K562 (cell line): ENCODE data around the gene GUK1. TPM values are rescaled to one million over a fixed set of nuclear protein-coding genes. Genes with fewer than 3 reads are reported as not detected.

Experiments
- HMG20A ChIP-seq: fragments of 450-650 bp; formaldehyde crosslinking; conservative IDR thresholded peaks from 2 replicates; pipeline ENCODE4 v1.4.0; 2020; ENCODE audit warnings: mild to moderate bottlenecking, mixed read lengths
- MEIS2 ChIP-seq: fragments of 450-650 bp; IDR thresholded peaks from 2 replicates; pipeline ENCODE4 v1.6.1; 2014; ENCODE audit warnings: mild to moderate bottlenecking; ENCODE audit not compliant: partially characterized antibody
- PKNOX1 ChIP-seq: fragments of 450-650 bp; IDR thresholded peaks from 2 replicates; pipeline ENCODE4 v1.6.1; 2016
- ZNF212 ChIP-seq: fragments of 450-650 bp; formaldehyde crosslinking; IDR thresholded peaks from 2 replicates; pipeline ENCODE4 v1.4.0; 2020; ENCODE audit warnings: mild to moderate bottlenecking
- polyA plus RNA-seq, 8 experiments: library from polyadenylated mRNA; depleted of rRNA in 4 of 8; stranded (reverse) in 5 of 8; unstranded in 3 of 8; fragments of >200 nt; fragmentation: Nextera tagmentation in 2 of 8; fragmentation: Illumina TruSeq in 1 of 8; extraction: Ambion mirVana in 2 of 8; extraction: Trizol in 1 of 8; gene quantifications; 2 replicates each; pipeline versions ENCODE4 v1.2.1 to v1.2.3, GENCODE V29; 2011 to 2014; ENCODE audit warnings: inconsistent platforms in 1 of 8, missing spikeins in 1 of 8
- total RNA-seq, 7 experiments: library from RNA; depleted of rRNA in 6 of 7; stranded (reverse); fragments of >200 nt in 6 of 7; fragmentation: Illumina TruSeq in 2 of 7; extraction: Trizol in 2 of 7; gene quantifications; 2 replicates each; pipeline versions ENCODE4 v1.2.1 to v1.2.3, GENCODE V29; 2011 to 2021; ENCODE audit warnings: low replicate concordance in 1 of 7
- TF ChIP-seq, protein P1 (sequence below): fragments of 450-650 bp; IDR thresholded peaks from 2 replicates; pipeline ENCODE4 v1.6.1; 2016; ENCODE audit warnings: mild to moderate bottlenecking, moderate library complexity
- TF ChIP-seq, protein P2 (sequence below): sonication (generic); formaldehyde crosslinking; IDR thresholded peaks from 2 replicates; pipeline ENCODE4 v1.9.0; 2022; ENCODE audit warnings: mild to moderate bottlenecking, missing genetic modification reagents
- TF ChIP-seq, protein P3 (sequence below): fragments of 250-450 bp; sonication (Bioruptor Pico); IDR thresholded peaks from 2 replicates; pipeline ENCODE4 v1.4.0; 2020

Gene GUK1
- total and polyA plus RNA-seq, 9 of the 15 experiments (the other 6 are each of a cell fraction or from before 2014, with no cell fraction given): 7.0 to 331 (median 132) TPM

DNA sequence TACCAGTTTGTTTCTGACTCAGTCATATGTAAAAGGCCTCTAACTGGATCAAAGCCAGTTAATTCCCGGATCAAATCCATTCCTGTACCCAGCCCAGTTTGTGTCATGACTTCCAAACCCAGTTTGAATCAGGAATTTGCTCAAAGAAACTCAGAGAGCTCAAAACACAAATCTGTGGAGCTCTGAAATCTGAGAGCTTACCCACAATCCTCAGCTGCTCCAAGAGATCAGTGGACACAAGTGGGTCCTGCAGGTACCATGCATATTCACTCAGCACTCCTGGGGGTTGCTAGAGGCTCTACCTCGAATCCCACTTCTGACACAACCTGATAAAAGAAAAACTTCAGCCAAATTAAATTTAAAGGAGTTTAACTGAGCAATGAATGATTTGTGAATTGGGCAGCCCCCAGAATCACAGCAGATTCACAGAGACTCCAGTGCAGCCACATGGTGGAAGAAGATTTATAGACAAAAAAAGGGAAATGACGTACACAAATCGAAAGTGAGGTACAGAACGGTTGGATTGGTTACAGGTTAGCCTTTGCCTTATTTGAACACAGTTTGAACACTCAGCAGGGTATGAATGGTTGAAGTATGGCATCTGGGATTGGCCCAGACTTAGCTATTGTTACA lies 19.1 kb upstream of the GUK1 start (continued):
- TF ChIP-seq, protein P1, sequence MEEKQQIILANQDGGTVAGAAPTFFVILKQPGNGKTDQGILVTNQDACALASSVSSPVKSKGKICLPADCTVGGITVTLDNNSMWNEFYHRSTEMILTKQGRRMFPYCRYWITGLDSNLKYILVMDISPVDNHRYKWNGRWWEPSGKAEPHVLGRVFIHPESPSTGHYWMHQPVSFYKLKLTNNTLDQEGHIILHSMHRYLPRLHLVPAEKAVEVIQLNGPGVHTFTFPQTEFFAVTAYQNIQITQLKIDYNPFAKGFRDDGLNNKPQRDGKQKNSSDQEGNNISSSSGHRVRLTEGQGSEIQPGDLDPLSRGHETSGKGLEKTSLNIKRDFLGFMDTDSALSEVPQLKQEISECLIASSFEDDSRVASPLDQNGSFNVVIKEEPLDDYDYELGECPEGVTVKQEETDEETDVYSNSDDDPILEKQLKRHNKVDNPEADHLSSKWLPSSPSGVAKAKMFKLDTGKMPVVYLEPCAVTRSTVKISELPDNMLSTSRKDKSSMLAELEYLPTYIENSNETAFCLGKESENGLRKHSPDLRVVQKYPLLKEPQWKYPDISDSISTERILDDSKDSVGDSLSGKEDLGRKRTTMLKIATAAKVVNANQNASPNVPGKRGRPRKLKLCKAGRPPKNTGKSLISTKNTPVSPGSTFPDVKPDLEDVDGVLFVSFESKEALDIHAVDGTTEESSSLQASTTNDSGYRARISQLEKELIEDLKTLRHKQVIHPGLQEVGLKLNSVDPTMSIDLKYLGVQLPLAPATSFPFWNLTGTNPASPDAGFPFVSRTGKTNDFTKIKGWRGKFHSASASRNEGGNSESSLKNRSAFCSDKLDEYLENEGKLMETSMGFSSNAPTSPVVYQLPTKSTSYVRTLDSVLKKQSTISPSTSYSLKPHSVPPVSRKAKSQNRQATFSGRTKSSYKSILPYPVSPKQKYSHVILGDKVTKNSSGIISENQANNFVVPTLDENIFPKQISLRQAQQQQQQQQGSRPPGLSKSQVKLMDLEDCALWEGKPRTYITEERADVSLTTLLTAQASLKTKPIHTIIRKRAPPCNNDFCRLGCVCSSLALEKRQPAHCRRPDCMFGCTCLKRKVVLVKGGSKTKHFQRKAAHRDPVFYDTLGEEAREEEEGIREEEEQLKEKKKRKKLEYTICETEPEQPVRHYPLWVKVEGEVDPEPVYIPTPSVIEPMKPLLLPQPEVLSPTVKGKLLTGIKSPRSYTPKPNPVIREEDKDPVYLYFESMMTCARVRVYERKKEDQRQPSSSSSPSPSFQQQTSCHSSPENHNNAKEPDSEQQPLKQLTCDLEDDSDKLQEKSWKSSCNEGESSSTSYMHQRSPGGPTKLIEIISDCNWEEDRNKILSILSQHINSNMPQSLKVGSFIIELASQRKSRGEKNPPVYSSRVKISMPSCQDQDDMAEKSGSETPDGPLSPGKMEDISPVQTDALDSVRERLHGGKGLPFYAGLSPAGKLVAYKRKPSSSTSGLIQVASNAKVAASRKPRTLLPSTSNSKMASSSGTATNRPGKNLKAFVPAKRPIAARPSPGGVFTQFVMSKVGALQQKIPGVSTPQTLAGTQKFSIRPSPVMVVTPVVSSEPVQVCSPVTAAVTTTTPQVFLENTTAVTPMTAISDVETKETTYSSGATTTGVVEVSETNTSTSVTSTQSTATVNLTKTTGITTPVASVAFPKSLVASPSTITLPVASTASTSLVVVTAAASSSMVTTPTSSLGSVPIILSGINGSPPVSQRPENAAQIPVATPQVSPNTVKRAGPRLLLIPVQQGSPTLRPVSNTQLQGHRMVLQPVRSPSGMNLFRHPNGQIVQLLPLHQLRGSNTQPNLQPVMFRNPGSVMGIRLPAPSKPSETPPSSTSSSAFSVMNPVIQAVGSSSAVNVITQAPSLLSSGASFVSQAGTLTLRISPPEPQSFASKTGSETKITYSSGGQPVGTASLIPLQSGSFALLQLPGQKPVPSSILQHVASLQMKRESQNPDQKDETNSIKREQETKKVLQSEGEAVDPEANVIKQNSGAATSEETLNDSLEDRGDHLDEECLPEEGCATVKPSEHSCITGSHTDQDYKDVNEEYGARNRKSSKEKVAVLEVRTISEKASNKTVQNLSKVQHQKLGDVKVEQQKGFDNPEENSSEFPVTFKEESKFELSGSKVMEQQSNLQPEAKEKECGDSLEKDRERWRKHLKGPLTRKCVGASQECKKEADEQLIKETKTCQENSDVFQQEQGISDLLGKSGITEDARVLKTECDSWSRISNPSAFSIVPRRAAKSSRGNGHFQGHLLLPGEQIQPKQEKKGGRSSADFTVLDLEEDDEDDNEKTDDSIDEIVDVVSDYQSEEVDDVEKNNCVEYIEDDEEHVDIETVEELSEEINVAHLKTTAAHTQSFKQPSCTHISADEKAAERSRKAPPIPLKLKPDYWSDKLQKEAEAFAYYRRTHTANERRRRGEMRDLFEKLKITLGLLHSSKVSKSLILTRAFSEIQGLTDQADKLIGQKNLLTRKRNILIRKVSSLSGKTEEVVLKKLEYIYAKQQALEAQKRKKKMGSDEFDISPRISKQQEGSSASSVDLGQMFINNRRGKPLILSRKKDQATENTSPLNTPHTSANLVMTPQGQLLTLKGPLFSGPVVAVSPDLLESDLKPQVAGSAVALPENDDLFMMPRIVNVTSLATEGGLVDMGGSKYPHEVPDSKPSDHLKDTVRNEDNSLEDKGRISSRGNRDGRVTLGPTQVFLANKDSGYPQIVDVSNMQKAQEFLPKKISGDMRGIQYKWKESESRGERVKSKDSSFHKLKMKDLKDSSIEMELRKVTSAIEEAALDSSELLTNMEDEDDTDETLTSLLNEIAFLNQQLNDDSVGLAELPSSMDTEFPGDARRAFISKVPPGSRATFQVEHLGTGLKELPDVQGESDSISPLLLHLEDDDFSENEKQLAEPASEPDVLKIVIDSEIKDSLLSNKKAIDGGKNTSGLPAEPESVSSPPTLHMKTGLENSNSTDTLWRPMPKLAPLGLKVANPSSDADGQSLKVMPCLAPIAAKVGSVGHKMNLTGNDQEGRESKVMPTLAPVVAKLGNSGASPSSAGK: no peak
- TF ChIP-seq, protein P2, sequence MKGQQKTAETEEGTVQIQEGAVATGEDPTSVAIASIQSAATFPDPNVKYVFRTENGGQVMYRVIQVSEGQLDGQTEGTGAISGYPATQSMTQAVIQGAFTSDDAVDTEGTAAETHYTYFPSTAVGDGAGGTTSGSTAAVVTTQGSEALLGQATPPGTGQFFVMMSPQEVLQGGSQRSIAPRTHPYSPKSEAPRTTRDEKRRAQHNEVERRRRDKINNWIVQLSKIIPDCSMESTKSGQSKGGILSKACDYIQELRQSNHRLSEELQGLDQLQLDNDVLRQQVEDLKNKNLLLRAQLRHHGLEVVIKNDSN: no peak
- TF ChIP-seq HMG20A (CRISPR knock-in tag) (no peak), ZNF212 (CRISPR knock-in tag) (no peak), PKNOX1 (peak; percentile 58; the same call in 1 of the 2 replicates), MEIS2 (peak; percentile 70)
- TF ChIP-seq, protein P3, sequence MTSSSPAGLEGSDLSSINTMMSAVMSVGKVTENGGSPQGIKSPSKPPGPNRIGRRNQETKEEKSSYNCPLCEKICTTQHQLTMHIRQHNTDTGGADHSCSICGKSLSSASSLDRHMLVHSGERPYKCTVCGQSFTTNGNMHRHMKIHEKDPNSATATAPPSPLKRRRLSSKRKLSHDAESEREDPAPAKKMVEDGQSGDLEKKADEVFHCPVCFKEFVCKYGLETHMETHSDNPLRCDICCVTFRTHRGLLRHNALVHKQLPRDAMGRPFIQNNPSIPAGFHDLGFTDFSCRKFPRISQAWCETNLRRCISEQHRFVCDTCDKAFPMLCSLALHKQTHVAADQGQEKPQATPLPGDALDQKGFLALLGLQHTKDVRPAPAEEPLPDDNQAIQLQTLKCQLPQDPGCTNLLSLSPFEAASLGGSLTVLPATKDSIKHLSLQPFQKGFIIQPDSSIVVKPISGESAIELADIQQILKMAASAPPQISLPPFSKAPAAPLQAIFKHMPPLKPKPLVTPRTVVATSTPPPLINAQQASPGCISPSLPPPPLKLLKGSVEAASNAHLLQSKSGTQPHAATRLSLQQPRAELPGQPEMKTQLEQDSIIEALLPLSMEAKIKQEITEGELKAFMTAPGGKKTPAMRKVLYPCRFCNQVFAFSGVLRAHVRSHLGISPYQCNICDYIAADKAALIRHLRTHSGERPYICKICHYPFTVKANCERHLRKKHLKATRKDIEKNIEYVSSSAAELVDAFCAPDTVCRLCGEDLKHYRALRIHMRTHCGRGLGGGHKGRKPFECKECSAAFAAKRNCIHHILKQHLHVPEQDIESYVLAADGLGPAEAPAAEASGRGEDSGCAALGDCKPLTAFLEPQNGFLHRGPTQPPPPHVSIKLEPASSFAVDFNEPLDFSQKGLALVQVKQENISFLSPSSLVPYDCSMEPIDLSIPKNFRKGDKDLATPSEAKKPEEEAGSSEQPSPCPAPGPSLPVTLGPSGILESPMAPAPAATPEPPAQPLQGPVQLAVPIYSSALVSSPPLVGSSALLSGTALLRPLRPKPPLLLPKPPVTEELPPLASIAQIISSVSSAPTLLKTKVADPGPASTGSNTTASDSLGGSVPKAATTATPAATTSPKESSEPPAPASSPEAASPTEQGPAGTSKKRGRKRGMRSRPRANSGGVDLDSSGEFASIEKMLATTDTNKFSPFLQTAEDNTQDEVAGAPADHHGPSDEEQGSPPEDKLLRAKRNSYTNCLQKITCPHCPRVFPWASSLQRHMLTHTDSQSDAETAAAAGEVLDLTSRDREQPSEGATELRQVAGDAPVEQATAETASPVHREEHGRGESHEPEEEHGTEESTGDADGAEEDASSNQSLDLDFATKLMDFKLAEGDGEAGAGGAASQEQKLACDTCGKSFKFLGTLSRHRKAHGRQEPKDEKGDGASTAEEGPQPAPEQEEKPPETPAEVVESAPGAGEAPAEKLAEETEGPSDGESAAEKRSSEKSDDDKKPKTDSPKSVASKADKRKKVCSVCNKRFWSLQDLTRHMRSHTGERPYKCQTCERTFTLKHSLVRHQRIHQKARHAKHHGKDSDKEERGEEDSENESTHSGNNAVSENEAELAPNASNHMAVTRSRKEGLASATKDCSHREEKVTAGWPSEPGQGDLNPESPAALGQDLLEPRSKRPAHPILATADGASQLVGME: no peak
